HepG2 (cell line): Measurements from ENCODE around the gene FAT1. TPM values are rescaled to one million over a fixed set of nuclear protein-coding genes. Genes with fewer than 3 reads are reported as not detected.

Source experiments
- ETV6 ChIP-seq: sonication (generic); formaldehyde crosslinking; conservative IDR thresholded peaks from 2 replicates; pipeline ENCODE4 v1.4.0; 2020; ENCODE audit warnings: missing genetic modification reagents
- FOXA3 ChIP-seq: IDR thresholded peaks from 2 replicates; pipeline ENCODE4 v1.6.1; 2016; ENCODE audit warnings: missing genetic modification reagents, missing compliant biosample characterization
- FOXJ3 ChIP-seq: sonication (generic); formaldehyde crosslinking; IDR thresholded peaks from 2 replicates; pipeline ENCODE4 v1.4.0; 2020; ENCODE audit warnings: missing genetic modification reagents, mild to moderate bottlenecking, borderline replicate concordance
- GABPA ChIP-seq, 2 experiments: IDR thresholded peaks; 2 replicates each; pipeline ENCODE4 v1.6.1; 2011 to 2016; ENCODE audit warnings: low read depth in 2 of 2, low read length in 1 of 2, missing biosample characterization in 1 of 2, missing genetic modification characterization in 1 of 2
- HMG20A ChIP-seq: IDR thresholded peaks from 2 replicates; pipeline ENCODE4 v1.6.1; 2016; ENCODE audit warnings: borderline replicate concordance
- HOXD1 ChIP-seq: sonication (generic); formaldehyde crosslinking; IDR thresholded peaks from 2 replicates; pipeline ENCODE4 v1.5.0; 2020; ENCODE audit warnings: missing genetic modification reagents
- KMT2A ChIP-seq: sonication (generic); formaldehyde crosslinking; IDR thresholded peaks from 2 replicates; pipeline ENCODE4 v1.4.0; 2020; ENCODE audit warnings: missing genetic modification reagents
- MED13 ChIP-seq: sonication (generic); formaldehyde crosslinking; IDR thresholded peaks from 2 replicates; pipeline ENCODE4 v1.5.0; 2020; ENCODE audit warnings: missing genetic modification reagents
- MIER2 ChIP-seq: IDR thresholded peaks from 2 replicates; pipeline ENCODE4 v1.6.1; 2016; ENCODE audit warnings: missing biosample characterization, missing genetic modification reagents
- MZF1 ChIP-seq: sonication (generic); formaldehyde crosslinking; IDR thresholded peaks from 2 replicates; pipeline ENCODE4 v1.8.1; 2023; ENCODE audit warnings: mild to moderate bottlenecking, missing genetic modification reagents, borderline replicate concordance
- PAXIP1 ChIP-seq: sonication (generic); formaldehyde crosslinking; conservative IDR thresholded peaks from 2 replicates; pipeline ENCODE4 v1.4.0; 2020; ENCODE audit warnings: mild to moderate bottlenecking, missing genetic modification reagents, moderate library complexity
- PHF5A ChIP-seq: IDR thresholded peaks from one replicate; pipeline ENCODE4 v1.6.1; 2018; ENCODE audit warnings: low read depth, missing genetic modification reagents; ENCODE audit not compliant: unreplicated experiment
- RFX3 ChIP-seq: IDR thresholded peaks from 2 replicates; pipeline ENCODE4 v1.6.1; 2016; ENCODE audit warnings: missing biosample characterization, missing genetic modification reagents
- RFXAP ChIP-seq: sonication (generic); formaldehyde crosslinking; IDR thresholded peaks from 2 replicates; pipeline ENCODE4 v1.4.0; 2020; ENCODE audit warnings: missing genetic modification reagents, borderline replicate concordance
- RXRA ChIP-seq: sonication (generic); formaldehyde crosslinking; IDR thresholded peaks from 2 replicates; pipeline ENCODE4 v1.5.1; 2020; ENCODE audit warnings: missing genetic modification reagents
- SALL2 ChIP-seq: sonication (generic); formaldehyde crosslinking; IDR thresholded peaks from 2 replicates; pipeline ENCODE4 v1.8.1; 2023; ENCODE audit warnings: mild to moderate bottlenecking, missing genetic modification reagents, inconsistent platforms
- SIN3A ChIP-seq: IDR thresholded peaks from 2 replicates; pipeline ENCODE4 v1.6.1; 2011; ENCODE audit warnings: low read depth, mild to moderate bottlenecking, control low read depth, low read length, borderline replicate concordance
- SRF ChIP-seq: IDR thresholded peaks from 2 replicates; pipeline ENCODE4 v1.6.1; 2011; ENCODE audit warnings: mild to moderate bottlenecking, low read depth, low read length, moderate library complexity
- TARDBP ChIP-seq: sonication (generic); formaldehyde crosslinking; IDR thresholded peaks from 2 replicates; pipeline ENCODE4 v1.8.0; 2022; ENCODE audit warnings: mild to moderate bottlenecking, missing genetic modification reagents
- TBX2 ChIP-seq: sonication (generic); formaldehyde crosslinking; IDR thresholded peaks from 2 replicates; pipeline ENCODE4 v1.5.0; 2020; ENCODE audit warnings: missing genetic modification reagents, mild to moderate bottlenecking, borderline replicate concordance
- THAP11 ChIP-seq: IDR thresholded peaks from 2 replicates; pipeline ENCODE4 v1.6.1; 2016; ENCODE audit warnings: missing biosample characterization, missing genetic modification reagents
- U2AF2 ChIP-seq: fragments of 200-400 bp; formaldehyde crosslinking; IDR thresholded peaks from 2 replicates; pipeline ENCODE4 v1.6.1; 2017; ENCODE audit warnings: low read depth, mild to moderate bottlenecking, low read length
- YY1 ChIP-seq: IDR thresholded peaks from 2 replicates; pipeline ENCODE4 v1.6.1; 2011; ENCODE audit warnings: low read length, low read depth, moderate library complexity, mild to moderate bottlenecking; ENCODE audit not compliant: insufficient read depth, insufficient replicate concordance
- ZMYM3 ChIP-seq: sonication (generic); formaldehyde crosslinking; IDR thresholded peaks from 2 replicates; pipeline ENCODE4 v1.5.1; 2020; ENCODE audit warnings: mild to moderate bottlenecking, missing genetic modification reagents
- polyA plus RNA-seq, 8 experiments: library from polyadenylated mRNA; depleted of rRNA in 3 of 8; stranded (reverse) in 7 of 8; unstranded in 1 of 8; fragments of >200 nt; fragmentation: Illumina TruSeq in 4 of 8; extraction: Trizol in 4 of 8; gene quantifications; 2 replicates each; pipeline versions ENCODE4 v1.2.1 to v1.2.3, GENCODE V29; 2011 to 2016; ENCODE audit warnings: low read depth in 4 of 8, missing spikeins in 1 of 8, mixed read lengths in 1 of 8; ENCODE audit not compliant: insufficient read depth in 1 of 8
- total RNA-seq, 5 experiments: library from RNA; depleted of rRNA; stranded (reverse); fragments of >200 nt; fragmentation: Illumina TruSeq; extraction: Trizol; gene quantifications; 2 replicates each; pipeline ENCODE4 v1.2.3, GENCODE V29; 2016; ENCODE audit warnings: low read depth in 1 of 5
- TF ChIP-seq, protein P1 (sequence below): sonication (generic); formaldehyde crosslinking; IDR thresholded peaks from 2 replicates; pipeline ENCODE4 v1.5.1; 2020; ENCODE audit warnings: missing genetic modification reagents, mild to moderate bottlenecking, borderline replicate concordance
- TF ChIP-seq, protein P2 (sequence below): sonication (generic); formaldehyde crosslinking; IDR thresholded peaks from 2 replicates; pipeline ENCODE4 v1.5.0; 2020; ENCODE audit warnings: mild to moderate bottlenecking, missing genetic modification reagents

FAT1 gene
- total and polyA plus RNA-seq, 2 of the 13 experiments (the other 11 are each of a cell fraction or from before 2014, with no cell fraction given) = 185 to 216 TPM

- no peak for TF ChIP-seq YY1
- 0 out of 2 replicates have a peak, but pooled peaks have one; percentile 22 for TF ChIP-seq SALL2 (CRISPR knock-in tag)
- TF ChIP-seq, protein P1, sequence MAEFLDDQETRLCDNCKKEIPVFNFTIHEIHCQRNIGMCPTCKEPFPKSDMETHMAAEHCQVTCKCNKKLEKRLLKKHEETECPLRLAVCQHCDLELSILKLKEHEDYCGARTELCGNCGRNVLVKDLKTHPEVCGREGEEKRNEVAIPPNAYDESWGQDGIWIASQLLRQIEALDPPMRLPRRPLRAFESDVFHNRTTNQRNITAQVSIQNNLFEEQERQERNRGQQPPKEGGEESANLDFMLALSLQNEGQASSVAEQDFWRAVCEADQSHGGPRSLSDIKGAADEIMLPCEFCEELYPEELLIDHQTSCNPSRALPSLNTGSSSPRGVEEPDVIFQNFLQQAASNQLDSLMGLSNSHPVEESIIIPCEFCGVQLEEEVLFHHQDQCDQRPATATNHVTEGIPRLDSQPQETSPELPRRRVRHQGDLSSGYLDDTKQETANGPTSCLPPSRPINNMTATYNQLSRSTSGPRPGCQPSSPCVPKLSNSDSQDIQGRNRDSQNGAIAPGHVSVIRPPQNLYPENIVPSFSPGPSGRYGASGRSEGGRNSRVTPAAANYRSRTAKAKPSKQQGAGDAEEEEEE (CRISPR knock-in tag) = no peak
- peak; percentile 62; the same call in 1 of the 2 replicates for TF ChIP-seq SIN3A
- peak; percentile 81; the same call in 1 of the 2 replicates for TF ChIP-seq HOXD1 (CRISPR knock-in tag)
- TF ChIP-seq MIER2 (CRISPR knock-in tag) = 0 out of 2 replicates have a peak, but pooled peaks have one; percentile 44
- peak; percentile 56; the same call in 1 of the 2 replicates for TF ChIP-seq KMT2A (CRISPR knock-in tag)
- 0 out of 2 replicates have a peak, but pooled peaks have one; percentile 30 for TF ChIP-seq RFXAP (CRISPR knock-in tag)
- TF ChIP-seq U2AF2 = no peak
- peak; percentile 84 for TF ChIP-seq FOXJ3 (CRISPR knock-in tag)
- peak; percentile 97; the same call in 1 of the 2 replicates for TF ChIP-seq RXRA
- TF ChIP-seq SRF = peak; percentile 52
- TF ChIP-seq ETV6 (CRISPR knock-in tag) = 0 out of 2 replicates have a peak, but pooled peaks have one; percentile 54
- TF ChIP-seq TARDBP = peak; percentile 59
- TF ChIP-seq, protein P2, sequence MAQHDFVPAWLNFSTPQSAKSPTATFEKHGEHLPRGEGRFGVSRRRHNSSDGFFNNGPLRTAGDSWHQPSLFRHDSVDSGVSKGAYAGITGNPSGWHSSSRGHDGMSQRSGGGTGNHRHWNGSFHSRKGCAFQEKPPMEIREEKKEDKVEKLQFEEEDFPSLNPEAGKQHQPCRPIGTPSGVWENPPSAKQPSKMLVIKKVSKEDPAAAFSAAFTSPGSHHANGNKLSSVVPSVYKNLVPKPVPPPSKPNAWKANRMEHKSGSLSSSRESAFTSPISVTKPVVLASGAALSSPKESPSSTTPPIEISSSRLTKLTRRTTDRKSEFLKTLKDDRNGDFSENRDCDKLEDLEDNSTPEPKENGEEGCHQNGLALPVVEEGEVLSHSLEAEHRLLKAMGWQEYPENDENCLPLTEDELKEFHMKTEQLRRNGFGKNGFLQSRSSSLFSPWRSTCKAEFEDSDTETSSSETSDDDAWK (CRISPR knock-in tag) = no peak
- peak; percentile 50; the same call in 1 of the 2 replicates for TF ChIP-seq ZMYM3 (CRISPR knock-in tag)
- peak; percentile 66 for TF ChIP-seq PHF5A
- no peak for TF ChIP-seq RFX3
- TF ChIP-seq MZF1 (CRISPR knock-in tag) = no peak
- TF ChIP-seq THAP11 (CRISPR knock-in tag) = peak; percentile 48; the same call in 1 of the 2 replicates
- no peak for TF ChIP-seq GABPA (IDR thresholded peaks at IDR 0.05; ENCODE audit: low read depth, low read length)
- TF ChIP-seq GABPA (CRISPR knock-in tag; IDR thresholded peaks at IDR 0.05; ENCODE audit: low read depth) = peak; percentile 24; the same call in 1 of the 2 replicates
- peak; percentile 86 for TF ChIP-seq FOXA3 (CRISPR knock-in tag)
- TF ChIP-seq TBX2 (CRISPR knock-in tag) = peak; percentile 89
- TF ChIP-seq MED13 (CRISPR knock-in tag) = peak; percentile 88
- peak; percentile 97 for TF ChIP-seq HMG20A (CRISPR knock-in tag)
- peak; percentile 86 for TF ChIP-seq PAXIP1 (CRISPR knock-in tag)
Observed at GRCh38 chr4:186684889-186685309, 38.8 kb downstream of the FAT1 start (continued).
